Measurements from ENCODE around the gene RPS6KA2. TPM values are rescaled to one million over a fixed set of nuclear protein-coding genes. Genes with fewer than 3 reads are reported as not detected.

The RPS6KA2 gene
- total and polyA plus RNA-seq, 9 donors: 24.4 to 75.5 (median 48.1) TPM

GRCh38 chr6:166588691-166589336 lies 38.2 kb downstream of the RPS6KA2 start:
- Histone ChIP-seq H3K4me3 (no peak overlapping the region), H3K27me3 (no peaks in the 10 kb centered on the region), H3K4me1 (ENCODE audit: insufficient read depth) (no peaks in the 10 kb centered on the region), H3K27ac (no peak overlapping the region), H3K9me3 (no peaks in the 10 kb centered on the region), H3K36me3 (no peaks in the 10 kb centered on the region)
- WGBS, 3 donors: 67 to 70% (median 68%) methylated on average over 11 of the region's 11 CpGs
- no peak for DNase-seq
- intact Hi-C loops (cut with DNase I): no loop called here
- TF ChIP-seq POLR2A (IDR thresholded peaks at IDR 0.05): no peak
- no peak for TF ChIP-seq EP300 (IDR thresholded peaks at IDR 0.05)
- TF ChIP-seq, protein P1, sequence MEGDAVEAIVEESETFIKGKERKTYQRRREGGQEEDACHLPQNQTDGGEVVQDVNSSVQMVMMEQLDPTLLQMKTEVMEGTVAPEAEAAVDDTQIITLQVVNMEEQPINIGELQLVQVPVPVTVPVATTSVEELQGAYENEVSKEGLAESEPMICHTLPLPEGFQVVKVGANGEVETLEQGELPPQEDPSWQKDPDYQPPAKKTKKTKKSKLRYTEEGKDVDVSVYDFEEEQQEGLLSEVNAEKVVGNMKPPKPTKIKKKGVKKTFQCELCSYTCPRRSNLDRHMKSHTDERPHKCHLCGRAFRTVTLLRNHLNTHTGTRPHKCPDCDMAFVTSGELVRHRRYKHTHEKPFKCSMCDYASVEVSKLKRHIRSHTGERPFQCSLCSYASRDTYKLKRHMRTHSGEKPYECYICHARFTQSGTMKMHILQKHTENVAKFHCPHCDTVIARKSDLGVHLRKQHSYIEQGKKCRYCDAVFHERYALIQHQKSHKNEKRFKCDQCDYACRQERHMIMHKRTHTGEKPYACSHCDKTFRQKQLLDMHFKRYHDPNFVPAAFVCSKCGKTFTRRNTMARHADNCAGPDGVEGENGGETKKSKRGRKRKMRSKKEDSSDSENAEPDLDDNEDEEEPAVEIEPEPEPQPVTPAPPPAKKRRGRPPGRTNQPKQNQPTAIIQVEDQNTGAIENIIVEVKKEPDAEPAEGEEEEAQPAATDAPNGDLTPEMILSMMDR (IDR thresholded peaks at IDR 0.05): no peak

DNA sequence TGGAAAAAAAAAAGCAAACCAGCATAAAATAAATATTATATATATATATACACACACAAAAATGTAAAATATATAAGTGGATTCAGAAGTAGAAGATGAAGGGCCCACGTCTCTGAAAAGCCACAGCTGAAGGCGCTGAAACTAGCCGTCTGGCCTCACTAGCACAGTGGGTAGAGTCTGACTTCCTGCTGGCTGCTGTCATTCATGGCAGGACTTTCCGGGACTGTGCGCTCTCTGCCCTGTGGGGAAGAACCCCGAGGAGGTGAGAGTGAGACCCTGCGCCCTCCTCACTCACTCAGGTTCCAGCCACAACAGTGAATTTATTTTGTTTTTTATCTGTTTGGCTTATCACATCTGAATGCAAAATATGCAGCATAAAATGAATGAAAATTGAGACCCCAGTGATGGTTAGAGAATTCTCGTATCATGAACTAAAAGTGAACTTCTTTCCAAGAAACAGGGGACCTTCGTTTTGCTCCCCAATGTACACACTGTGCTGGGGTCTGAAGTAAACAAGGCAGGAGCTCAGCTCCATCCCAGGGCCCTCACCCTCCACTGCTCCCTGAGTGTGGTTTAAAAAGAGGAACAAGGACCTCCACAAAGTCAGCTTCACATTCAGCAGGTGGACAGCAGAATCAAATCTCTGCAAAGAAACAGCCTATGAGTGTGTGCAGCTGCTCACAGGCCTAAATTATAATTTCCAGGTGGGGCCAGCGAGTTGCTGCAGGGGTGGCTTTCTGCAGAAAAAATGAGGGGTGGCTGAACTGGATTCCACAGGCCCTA lies 39.2 kb downstream of the RPS6KA2 start:
- 77 to 86% (median 82%) methylated on average over 10 of the region's 10 CpGs for WGBS, 3 donors
- Histone ChIP-seq H3K4me3 (no peak overlapping the region), H3K27ac (no peak overlapping the region), H3K36me3 (no peaks in the 10 kb centered on the region), H3K4me1 (ENCODE audit: insufficient read depth) (no peaks in the 10 kb centered on the region), H3K27me3 (no peaks in the 10 kb centered on the region), H3K9me3 (no peaks in the 10 kb centered on the region)
- intact Hi-C loops (cut with DNase I): no loop called here
- TF ChIP-seq POLR2A (IDR thresholded peaks at IDR 0.05): no peak
- DNase-seq: no peak

DNA sequence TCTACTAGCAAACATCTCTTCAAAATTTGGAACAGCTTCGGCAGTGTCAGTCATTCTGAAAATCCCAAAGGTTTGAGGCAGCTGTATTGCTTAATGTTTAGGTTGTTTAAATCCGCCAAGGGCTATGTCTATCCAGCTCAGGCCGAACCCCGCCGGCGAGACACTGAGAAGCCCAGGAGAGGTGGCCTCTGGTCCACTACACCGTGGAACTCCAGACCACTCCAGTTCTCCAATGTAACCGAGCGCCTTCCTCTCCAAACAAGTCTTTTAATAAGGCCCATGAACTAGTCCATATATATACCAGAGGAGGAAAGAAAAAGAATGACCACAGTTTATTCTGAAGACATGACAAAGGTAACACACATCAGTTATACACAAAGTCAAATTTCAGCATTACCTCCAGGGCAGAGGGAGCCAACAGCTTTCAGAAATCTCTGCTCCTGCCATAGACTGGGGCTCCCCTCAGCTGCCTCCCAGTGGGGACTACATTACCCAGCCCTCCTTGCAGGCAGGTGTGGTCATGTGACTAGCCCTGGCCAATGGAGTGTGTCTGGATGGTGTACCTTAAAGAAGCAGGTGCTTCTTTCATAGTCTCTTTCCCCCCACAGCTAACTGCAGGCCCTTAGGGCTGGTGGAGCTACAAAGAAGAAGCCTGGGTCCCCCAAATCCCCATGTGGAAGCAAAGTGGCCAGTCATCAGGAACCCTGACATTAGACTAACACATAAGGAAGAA lies 40.5 kb downstream of the RPS6KA2 start, which contains the start of gene RAMACL:
Gene RAMACL, minus strand, starts transcription at position 255 of the 733 bp plus-strand sequence. Its CDS starts 201 bp downstream, at position 54.
- H3K9me3 ChIP-seq: no peaks in the 10 kb centered on the region
- no peaks in the 10 kb centered on the region for H3K36me3 ChIP-seq
- no peak within 1 kb of the TSS for H3K27ac ChIP-seq
- DNase-seq: no peak
- TF ChIP-seq POLR2A (IDR thresholded peaks at IDR 0.05) (no peak), EP300 (IDR thresholded peaks at IDR 0.05) (no peak)
- TF ChIP-seq, protein P1 (IDR thresholded peaks at IDR 0.05): no peak
- peaks cover 1% of the 10 kb centered on the region for H3K4me1 ChIP-seq (ENCODE audit: insufficient read depth)
- H3K27me3 ChIP-seq: no peaks in the 10 kb centered on the region
- intact Hi-C loops (cut with DNase I): no loop called here
- WGBS, 3 donors: 97 to 99% (median 97%) methylated on average over 9 of the region's 9 CpGs
- no peak within 1 kb of the TSS for H3K4me3 ChIP-seq

GRCh38 chr6:166584853-166585429 lies 42.1 kb downstream of the RPS6KA2 start:
- Histone ChIP-seq H3K9me3 (no peaks in the 10 kb centered on the region), H3K27ac (no peak overlapping the region), H3K27me3 (no peaks in the 10 kb centered on the region), H3K36me3 (no peaks in the 10 kb centered on the region), H3K4me1 (ENCODE audit: insufficient read depth) (peaks cover 1% of the 10 kb centered on the region), H3K4me3 (no peak overlapping the region)
- TF ChIP-seq, protein P1 (IDR thresholded peaks at IDR 0.05): no peak
- no peak for TF ChIP-seq EP300 (IDR thresholded peaks at IDR 0.05)
- no peak for TF ChIP-seq POLR2A (IDR thresholded peaks at IDR 0.05)
- intact Hi-C loops (cut with DNase I): no loop called here
- DNase-seq: no peak
- 91 to 92% (median 91%) methylated on average over 12 of the region's 12 CpGs for WGBS, 3 donors
